NOMO-1 (cell line): Measurements from ENCODE around the gene PPBP.
"Not testable (repeated sequence)": the region's sequence is repeated elsewhere in the genome, so short reads cannot be mapped to it uniquely, and the experiment has no call there.

Source experiments
- DNase-seq, 2 experiments: peaks; one replicate each; lab custom pipeline; 2025; ENCODE audit not compliant: unreplicated experiment in 2 of 2; lab: John Stamatoyannopoulos, UW

Gene PPBP

DNA sequence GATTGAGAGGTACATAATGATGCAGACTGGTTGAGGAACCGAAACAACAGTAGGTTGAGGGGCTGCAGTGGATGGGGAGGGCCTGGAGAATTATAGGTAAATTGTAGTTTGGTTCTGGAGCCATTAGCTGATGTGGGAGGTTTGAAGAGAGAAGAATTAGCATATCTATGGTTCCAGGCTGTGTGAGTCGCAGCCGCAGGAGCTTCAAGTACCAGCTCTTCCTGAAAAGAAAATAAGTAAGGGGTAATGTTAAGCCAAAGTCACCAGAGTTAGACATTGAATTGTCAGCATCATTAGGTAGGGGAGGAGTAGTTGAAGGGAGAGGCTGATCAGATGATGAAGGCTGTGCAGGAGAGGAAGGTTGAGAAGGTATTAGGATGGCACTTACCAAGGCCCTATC, 35.6 kb downstream of the PPBP start:
- DNase-seq: no peak

DNA sequence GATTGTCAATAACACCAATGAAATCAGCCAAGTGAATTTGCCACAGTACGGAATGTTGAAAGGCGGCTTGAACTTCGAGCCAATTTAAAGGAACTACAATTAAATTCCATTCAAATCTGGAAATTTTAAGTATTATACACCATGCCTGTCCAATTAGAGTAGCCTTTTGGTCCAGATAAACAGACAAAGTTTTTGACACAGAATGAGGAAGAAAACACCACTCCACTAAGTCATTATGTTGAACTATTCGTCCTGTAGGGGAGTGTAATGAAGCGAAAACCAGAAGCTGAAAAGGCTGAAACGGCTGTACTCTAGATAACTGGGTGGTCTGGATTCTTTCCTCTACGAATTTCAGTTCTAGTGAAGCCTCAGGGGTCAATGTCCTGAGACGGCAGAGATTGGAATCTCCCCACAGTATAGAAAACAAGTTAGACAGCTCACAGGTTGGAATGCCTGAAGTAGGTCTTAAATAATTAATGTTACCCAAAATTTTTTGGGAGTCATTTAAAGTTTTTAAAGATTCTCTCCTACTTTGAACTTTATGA, 37.5 kb downstream of the PPBP start:
- DNase-seq: not testable (repeated sequence)

DNA sequence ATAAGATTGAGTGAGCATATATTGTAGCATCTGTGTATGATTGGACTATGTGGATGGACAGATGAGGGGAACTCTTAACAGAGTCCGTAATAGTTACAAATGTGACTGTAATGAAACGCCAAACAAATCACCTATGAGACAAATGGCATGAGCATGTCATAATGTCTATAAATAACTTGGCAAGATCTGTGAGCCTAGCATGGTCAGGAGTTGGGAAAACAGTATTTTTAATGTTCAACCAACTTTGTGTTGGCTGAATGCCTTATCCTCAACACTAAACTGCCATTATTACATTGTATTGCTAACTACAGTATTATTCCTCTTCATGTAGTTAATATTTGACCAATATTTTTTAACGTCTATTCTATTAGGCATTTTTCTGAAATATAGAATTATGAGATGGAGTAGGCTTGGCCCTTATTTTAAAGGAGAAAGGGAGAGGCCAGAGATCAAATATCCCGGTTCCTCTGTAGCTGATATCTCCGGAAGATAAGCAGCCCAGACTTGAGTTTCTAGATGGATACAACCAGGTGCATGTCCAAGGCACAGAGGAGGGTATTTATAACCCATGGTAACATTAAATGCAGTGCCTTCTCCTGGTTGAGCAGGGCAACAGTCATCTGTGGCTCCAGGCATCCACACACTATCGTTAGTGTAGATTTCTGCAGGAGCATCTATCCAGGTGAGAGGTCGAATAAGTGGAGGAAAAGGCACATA, 38.8 kb downstream of the PPBP start:
- no peak for DNase-seq

DNA sequence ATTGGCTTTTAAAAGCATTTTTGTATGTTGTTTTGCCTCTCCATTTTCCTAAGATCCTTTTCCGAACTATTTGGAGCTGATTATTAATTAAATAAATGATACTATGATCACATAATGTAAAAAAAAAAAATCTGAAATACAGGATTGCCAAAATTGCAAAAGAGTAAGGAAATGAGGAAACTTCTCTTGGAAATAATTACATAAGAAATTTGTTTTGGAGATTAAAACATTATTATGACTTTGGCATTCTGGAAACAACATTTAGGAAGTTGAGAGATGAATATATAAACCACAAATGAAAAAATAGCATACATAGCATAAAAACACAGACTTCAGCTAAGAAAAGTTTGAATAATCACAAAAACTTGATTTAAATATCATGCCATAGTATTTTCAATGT, 39.7 kb downstream of the PPBP start:
- no peak for DNase-seq

DNA sequence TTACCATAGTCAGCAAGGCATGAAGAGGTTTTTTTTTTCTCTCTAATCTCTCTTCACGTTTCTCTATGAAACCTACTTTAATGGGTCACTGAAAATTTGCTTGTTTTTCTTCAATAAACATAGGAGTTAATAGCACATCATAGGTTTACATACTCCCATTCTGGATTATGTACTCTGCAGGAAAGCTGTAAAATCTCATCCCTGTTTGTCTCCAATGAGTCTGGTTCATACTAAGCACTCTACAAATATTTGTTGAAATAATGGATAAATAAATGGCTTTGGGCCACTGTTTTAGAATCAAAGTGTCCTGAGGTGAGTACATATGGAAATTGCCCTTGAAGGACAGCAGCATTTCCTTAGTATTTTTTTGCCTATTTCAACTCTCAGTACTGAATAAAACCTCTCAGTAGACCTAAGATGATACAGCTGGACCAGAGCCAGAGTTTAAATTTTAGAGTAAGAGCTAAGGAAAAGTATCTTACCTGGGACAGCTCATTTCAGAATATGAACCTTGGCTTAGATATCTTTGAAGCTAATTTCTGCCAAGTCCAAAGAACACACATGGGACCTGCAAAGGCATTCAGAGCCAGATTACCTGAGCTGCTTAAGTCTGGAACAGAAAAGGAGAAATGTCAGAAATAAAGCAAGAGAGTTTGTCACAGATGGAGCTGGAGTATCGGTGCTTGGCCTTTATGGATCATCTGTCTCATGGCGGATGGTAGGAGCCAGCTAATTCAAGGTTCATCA, 40.6 kb downstream of the PPBP start:
- DNase-seq: no peak

DNA sequence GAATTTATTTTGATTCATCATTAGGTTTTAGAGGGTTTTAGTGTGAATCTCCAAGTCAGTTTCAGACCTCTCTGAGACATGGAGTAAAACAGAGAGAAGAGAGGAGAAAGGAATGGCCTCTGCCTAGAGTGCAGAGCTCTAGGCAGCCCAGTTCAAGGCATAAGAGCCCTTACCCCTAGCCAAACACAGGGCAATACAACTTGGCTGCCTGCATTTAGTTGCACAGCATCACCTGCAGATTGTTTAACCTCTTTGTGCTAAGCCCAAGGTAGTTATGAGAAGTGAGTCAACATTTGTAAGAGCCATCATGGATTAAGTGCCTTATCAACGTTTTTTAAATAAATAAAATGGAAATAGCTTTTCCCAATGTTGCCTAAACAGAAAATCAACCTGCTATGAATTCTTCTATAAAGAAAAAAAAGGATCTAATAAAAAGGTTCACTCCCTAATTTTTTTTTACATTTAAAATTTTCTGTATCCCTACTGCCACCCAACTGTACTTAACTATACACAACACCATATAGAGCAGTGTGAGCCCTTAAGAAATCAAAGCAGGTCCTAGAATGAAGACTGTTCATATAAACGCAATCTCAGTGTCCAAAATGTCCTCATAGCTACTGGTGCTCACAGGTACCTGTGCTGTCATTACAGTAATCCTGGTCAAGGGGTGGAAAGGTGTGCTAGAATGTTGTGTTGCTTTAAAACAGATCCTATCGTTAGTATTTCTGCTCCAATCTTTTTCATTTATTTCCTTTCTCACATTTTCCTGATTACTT, 42.1 kb downstream of the PPBP start:
- no peak for DNase-seq

DNA sequence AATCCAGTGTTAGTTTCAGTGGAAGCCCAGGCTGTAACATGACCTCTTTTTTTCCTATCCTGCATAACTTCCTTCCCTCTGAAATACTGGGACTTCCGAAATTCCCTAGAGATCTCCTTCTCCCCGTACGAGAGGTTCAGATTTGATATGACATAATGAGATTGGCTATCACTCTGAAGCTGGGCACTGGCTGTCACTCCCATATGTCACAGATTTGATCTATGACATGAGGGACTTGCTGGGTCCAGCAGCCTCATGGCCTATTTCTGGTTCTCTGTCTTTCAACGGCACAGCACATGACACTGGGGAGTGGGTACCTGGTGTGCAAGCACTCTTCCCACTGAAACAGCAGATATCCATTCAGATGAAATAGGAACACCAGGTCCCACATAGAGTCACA, 42.9 kb downstream of the PPBP start:
- no peak for DNase-seq

DNA sequence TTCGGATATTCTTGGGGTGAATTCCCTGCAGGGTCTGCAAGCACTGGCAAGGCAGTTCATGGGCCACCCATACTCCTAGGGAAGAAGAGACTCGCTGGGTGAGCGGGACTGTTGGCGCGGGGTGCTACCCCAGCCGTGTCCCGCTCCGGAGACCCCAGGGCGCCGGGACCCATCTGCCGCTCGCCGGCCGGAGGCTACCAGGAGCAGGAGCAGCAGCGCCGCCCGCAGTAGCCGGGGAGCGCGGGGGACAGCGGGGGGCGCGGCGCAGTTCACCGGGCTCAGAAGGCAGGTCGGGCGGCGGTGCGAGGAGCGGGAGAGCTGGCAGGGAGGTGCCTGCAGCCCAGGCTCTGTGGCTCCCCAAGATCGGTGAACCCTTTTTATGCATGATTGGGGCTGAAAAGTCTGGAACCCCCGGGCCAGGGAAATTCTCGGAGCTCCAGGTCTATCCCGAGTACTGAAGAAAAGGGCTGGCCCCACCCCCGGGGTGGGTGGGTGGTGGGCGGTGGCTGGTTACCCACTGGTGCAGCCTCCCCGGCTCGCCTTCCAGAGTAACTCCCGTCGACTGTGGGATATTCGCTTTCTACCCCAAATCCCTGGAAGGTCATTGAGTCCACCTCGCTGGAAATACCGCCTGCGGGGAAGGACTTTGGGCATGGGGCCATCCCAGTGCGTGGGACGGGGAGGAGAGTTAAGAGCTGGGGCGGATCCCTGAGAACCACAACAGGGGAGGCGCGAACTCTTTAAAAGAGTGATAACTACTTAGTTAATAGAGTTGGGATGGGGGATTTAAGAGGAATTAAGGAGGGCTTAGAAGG, 43.7 kb downstream of the PPBP start:
- DNase-seq: no peak

DNA sequence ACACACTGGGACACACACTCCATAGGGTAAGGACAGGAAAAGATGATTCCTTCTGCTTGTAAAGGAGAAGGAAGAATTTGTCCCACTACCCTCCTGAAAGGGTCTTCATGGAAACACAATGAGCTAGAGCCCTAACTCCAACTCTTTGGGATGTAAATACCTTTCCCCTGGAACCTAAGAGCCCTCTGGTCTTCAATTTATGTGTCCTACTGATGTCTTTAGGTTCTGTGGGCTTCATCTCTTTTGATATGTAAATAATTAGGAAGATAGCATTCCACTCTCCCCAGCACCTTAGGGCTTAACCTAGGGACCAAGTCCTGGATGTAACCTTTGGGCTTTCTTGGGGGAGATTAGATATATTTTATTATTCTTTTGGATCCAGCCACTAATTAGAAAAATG, 44.4 kb downstream of the PPBP start:
- DNase-seq: no peak

DNA sequence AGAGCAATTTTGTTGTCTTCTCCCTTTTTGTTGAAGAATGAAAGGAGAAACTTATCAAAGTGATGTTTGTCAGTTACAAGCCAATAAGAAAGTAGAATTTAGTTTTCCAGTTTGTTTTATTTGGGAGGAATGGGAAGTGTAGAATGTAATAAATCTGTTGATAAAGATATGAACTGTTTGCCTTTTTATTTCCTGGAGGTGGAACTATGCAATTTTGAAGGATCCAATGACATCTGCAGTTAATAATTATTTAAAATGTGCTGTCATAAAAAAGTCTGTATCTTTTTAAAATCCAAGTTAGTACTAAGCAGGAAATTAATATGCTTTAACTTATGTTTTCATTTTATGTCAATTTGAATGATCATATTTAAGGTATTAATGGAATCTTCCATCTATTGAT, 51.0 kb downstream of the PPBP start:
- no peak for DNase-seq
